K562 (cell line): Measurements from ENCODE around the gene ANAPC5. TPM values are rescaled to one million over a fixed set of nuclear protein-coding genes. Genes with fewer than 3 reads are reported as not detected.
A peak's percentile ranks its signal among the peaks of the same experiment; 100 is the strongest.

Experiments used
- POLR2G ChIP-seq: fragments of 200-400 bp; formaldehyde crosslinking; IDR thresholded peaks from 2 replicates; pipeline ENCODE4 v1.6.1; 2017; ENCODE audit warnings: low read depth, mild to moderate bottlenecking, antibody characterized with exemption, low read length, moderate library complexity
- RERE ChIP-seq: sonication (generic); formaldehyde crosslinking; IDR thresholded peaks from 2 replicates; pipeline ENCODE4 v1.8.0; 2023; ENCODE audit warnings: missing genetic modification reagents, mild to moderate bottlenecking, borderline replicate concordance
- SNIP1 ChIP-seq: fragments of 450-650 bp; IDR thresholded peaks from 2 replicates; pipeline ENCODE4 v1.7.1; 2017; ENCODE audit warnings: low read depth, mild to moderate bottlenecking
- ZNF146 ChIP-seq: IDR thresholded peaks from one replicate; pipeline ENCODE4 v1.6.1; 2018; ENCODE audit warnings: missing compliant biosample characterization; ENCODE audit not compliant: unreplicated experiment
- polyA plus RNA-seq, 8 experiments: library from polyadenylated mRNA; depleted of rRNA in 4 of 8; stranded (reverse) in 5 of 8; unstranded in 3 of 8; fragments of >200 nt; fragmentation: Nextera tagmentation in 2 of 8; fragmentation: Illumina TruSeq in 1 of 8; extraction: Ambion mirVana in 2 of 8; extraction: Trizol in 1 of 8; gene quantifications; 2 replicates each; pipeline versions ENCODE4 v1.2.1 to v1.2.3, GENCODE V29; 2011 to 2014; ENCODE audit warnings: inconsistent platforms in 1 of 8, missing spikeins in 1 of 8
- total RNA-seq, 7 experiments: library from RNA; depleted of rRNA in 6 of 7; stranded (reverse); fragments of >200 nt in 6 of 7; fragmentation: Illumina TruSeq in 2 of 7; extraction: Trizol in 2 of 7; gene quantifications; 2 replicates each; pipeline versions ENCODE4 v1.2.1 to v1.2.3, GENCODE V29; 2011 to 2021; ENCODE audit warnings: low replicate concordance in 1 of 7
- TF ChIP-seq, protein P1 (sequence below): sonication (generic); formaldehyde crosslinking; IDR thresholded peaks from 2 replicates; pipeline ENCODE4 v1.8.1; 2023; ENCODE audit warnings: mild to moderate bottlenecking, missing genetic modification reagents
- TF ChIP-seq, protein P2 (sequence below): fragments of 450-650 bp; IDR thresholded peaks from 2 replicates; pipeline ENCODE4 v1.6.1; 2016; ENCODE audit warnings: antibody characterized with exemption

ANAPC5 gene
- total and polyA plus RNA-seq, 9 of the 15 experiments (the other 6 are each of a cell fraction or from before 2014, with no cell fraction given): 136 to 315 (median 197) TPM

DNA sequence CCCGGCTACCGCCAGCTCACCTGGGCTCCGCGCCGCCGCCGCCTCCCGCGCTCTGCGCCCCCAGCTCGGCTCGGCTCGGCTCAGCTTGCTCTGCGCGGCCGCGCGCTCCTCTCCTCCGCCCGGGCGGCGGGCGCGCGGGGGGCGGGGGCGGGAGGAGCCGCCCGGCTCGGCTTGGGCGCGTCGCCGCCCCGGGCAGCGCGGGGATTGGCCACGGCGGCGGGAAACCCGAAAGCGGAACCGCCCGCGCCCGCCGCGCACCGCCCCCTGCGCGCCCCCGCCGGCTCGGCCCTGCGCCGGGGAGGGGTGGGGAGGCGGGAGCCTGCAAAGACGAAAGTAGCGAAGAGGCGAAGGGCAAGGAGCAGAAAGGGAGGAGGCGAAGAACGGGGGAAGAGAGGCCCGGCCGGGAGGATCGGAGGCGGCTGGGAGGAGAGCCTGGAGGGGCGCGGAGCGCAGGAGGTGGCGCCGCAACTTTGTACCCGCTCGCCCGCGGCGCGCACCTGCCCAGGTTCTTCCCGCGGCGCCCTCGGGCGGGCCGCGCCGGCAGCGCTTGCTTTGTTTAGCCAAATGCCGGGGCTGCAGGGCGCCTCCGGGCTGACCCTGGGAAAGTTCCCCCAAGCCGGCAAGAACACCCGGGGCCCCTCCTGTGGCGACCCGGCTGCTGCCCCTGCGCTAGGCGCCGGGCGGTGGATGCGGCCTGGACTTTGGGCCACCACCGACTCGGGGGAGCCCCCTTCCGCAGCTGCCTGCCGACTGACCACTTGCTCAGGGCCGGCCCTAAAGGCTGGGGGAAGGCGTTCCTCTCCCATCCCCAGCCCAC lies 55.4 kb downstream of the ANAPC5 start, which contains the start of gene CAMKK2 (continued):
- TF ChIP-seq ZNF146 (CRISPR knock-in tag) (no peak), RERE (no peak), POLR2G (peak; percentile 83), SNIP1 (no peak)
- TF ChIP-seq, protein P1, sequence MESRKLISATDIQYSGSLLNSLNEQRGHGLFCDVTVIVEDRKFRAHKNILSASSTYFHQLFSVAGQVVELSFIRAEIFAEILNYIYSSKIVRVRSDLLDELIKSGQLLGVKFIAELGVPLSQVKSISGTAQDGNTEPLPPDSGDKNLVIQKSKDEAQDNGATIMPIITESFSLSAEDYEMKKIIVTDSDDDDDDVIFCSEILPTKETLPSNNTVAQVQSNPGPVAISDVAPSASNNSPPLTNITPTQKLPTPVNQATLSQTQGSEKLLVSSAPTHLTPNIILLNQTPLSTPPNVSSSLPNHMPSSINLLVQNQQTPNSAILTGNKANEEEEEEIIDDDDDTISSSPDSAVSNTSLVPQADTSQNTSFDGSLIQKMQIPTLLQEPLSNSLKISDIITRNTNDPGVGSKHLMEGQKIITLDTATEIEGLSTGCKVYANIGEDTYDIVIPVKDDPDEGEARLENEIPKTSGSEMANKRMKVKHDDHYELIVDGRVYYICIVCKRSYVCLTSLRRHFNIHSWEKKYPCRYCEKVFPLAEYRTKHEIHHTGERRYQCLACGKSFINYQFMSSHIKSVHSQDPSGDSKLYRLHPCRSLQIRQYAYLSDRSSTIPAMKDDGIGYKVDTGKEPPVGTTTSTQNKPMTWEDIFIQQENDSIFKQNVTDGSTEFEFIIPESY: no peak
- TF ChIP-seq, protein P2, sequence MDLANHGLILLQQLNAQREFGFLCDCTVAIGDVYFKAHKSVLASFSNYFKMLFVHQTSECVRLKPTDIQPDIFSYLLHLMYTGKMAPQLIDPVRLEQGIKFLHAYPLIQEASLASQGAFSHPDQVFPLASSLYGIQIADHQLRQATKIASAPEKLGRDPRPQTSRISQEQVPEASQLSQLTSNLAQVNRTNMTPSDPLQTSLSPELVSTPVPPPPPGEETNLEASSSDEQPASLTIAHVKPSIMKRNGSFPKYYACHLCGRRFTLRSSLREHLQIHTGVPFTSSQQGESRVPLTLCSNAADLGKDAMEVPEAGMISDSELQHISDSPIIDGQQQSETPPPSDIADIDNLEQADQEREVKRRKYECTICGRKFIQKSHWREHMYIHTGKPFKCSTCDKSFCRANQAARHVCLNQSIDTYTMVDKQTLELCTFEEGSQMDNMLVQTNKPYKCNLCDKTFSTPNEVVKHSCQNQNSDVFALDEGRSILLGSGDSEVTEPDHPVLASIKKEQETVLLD: no peak
